DND-41 (cell line): ENCODE measurements around the gene NDOR1.

Experiments
- CTCF ChIP-seq: IDR thresholded peaks from 2 replicates; pipeline ENCODE4 v1.5.1; 2012; ENCODE audit warnings: borderline replicate concordance, low read length, moderate library complexity, mild to moderate bottlenecking; ENCODE audit not compliant: poor library complexity, severe bottlenecking; ENCODE audit errors: extremely low read depth
- EZH2 ChIP-seq: IDR thresholded peaks from 3 replicates; pipeline ENCODE4 v1.6.1; 2012; ENCODE audit warnings: borderline replicate concordance, low read depth, mild to moderate bottlenecking, moderate library complexity, low read length, inconsistent platforms; ENCODE audit not compliant: severe bottlenecking

GRCh38 chr9:137160716-137161557 is 44.6 kb upstream of the NDOR1 start:
- TF ChIP-seq CTCF (no peak), EZH2 (no peak)
